ENCODE results near the gene TLL1.

- no peak for TF ChIP-seq CTCF (IDR thresholded peaks at IDR 0.05; ENCODE audit: low read depth, low read length)
- TF ChIP-seq POLR2A (IDR thresholded peaks at IDR 0.05; ENCODE audit: extremely low read depth, insufficient read length) = no peak
- no peak for TF ChIP-seq MAX (IDR thresholded peaks at IDR 0.05; ENCODE audit: low read depth, low read length)
Measured at GRCh38 chr4:166045457-166045856, 172.4 kb downstream of the TLL1 start.
